ENCODE data around the gene TRMT13. TPM values are rescaled to one million over a fixed set of nuclear protein-coding genes. Genes with fewer than 3 reads are reported as not detected.
A peak's percentile ranks its signal among the peaks of the same experiment; 100 is the strongest.

Gene TRMT13
- total and polyA plus RNA-seq, 2 of the 13 experiments (the other 11 are each of a cell fraction or from before 2014, with no cell fraction given): 10.0 to 12.4 TPM

DNA sequence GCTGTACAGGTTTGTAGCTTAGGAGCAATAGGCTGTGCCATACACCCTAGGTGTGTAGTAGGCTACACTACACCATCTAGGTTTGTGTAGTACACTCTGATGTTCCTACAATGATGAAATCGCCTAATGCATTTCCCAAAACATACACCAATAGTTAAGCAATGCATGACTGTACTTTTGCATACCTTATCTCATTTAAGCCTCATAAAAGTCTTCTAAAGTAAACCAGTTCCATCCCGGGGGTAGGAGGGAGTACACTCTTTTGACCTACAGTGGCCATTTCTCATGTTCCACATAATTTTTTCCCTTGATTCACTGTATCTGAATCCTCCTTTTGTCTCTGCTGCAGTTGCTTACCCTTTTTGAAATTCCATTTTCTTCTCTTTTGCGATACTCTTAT lies 12.2 kb downstream of the TRMT13 start:
- Histone ChIP-seq H3K27me3 (ENCODE audit: control insufficient read depth in 1 of 2, insufficient read depth in 2 of 2, low read length in 2 of 2) (no peaks in the 10 kb centered on the region), H4K20me1 (ENCODE audit: insufficient read depth, low read length) (no peaks in the 10 kb centered on the region), H3K4me3 (replicated peaks in 1 of 3; ENCODE audit: insufficient read depth in 1 of 3, low read depth in 2 of 3, low read length in 3 of 3) (no peak overlapping the region), H3K27ac (ENCODE audit: extremely low read length, insufficient read depth, low read length) (no peak overlapping the region), H3K9ac (ENCODE audit: insufficient read depth, low read depth, low read length) (no peak overlapping the region), H3K79me2 (ENCODE audit: insufficient read depth, low read length) (no peaks in the 10 kb centered on the region), H3K4me1 (ENCODE audit: insufficient read depth, low read length) (no peaks in the 10 kb centered on the region), H3K4me2 (ENCODE audit: low read depth, low read length) (no peak overlapping the region), H3K9me3 (ENCODE audit: low read length) (no peaks in the 10 kb centered on the region), H2AFZ (ENCODE audit: low read length) (no peak overlapping the region), H3K36me3 (replicated peaks in 1 of 2; ENCODE audit: control insufficient read depth in 1 of 2, insufficient read depth in 2 of 2, low read length in 2 of 2) (peaks cover 8 to 51% of the 10 kb centered on the region in 2 experiments)
- in situ Hi-C loops (cut with HindIII; ENCODE audit: extremely low pct_ligation_motif_present, low pct_unique_long_range_greater_than_20kb) (no loop called here), intact Hi-C loops (cut with micrococcal nuclease; ENCODE audit: unreplicated experiment) (no loop called here)
- ChIA-PET POLR2A (no interaction called here), CTCF (ENCODE audit: low intra/inter-chr PET ratio, low total read pairs) (no interaction called here)
- ATAC-seq (no peak), DNase-seq (ENCODE audit: low spot score) (no peak), FAIRE-seq (no peak)
- no peak for TF ChIP-seq PRMT3 (CRISPR knock-in tag; IDR thresholded peaks at IDR 0.05; ENCODE audit: borderline replicate concordance, low read depth)
- 95% methylated on average over 3 of the region's 3 CpGs for WGBS (ENCODE audit: low lambda C conversion rate)
- no TSS peak for BruUV-seq (replicated peaks)

GRCh38 chr1:100146958-100147357 lies 14.0 kb downstream of the TRMT13 start:
- Histone ChIP-seq H3K27me3 (ENCODE audit: control insufficient read depth in 1 of 2, insufficient read depth in 2 of 2, low read length in 2 of 2) (no peaks in the 10 kb centered on the region), H3K9me3 (ENCODE audit: low read length) (no peaks in the 10 kb centered on the region), H3K36me3 (replicated peaks in 1 of 2; ENCODE audit: control insufficient read depth in 1 of 2, insufficient read depth in 2 of 2, low read length in 2 of 2) (peaks cover 4 to 33% of the 10 kb centered on the region in 2 experiments), H3K4me2 (ENCODE audit: low read depth, low read length) (no peak overlapping the region), H2AFZ (ENCODE audit: low read length) (no peak overlapping the region), H3K4me3 (replicated peaks in 1 of 3; ENCODE audit: insufficient read depth in 1 of 3, low read depth in 2 of 3, low read length in 3 of 3) (no peak overlapping the region), H3K9ac (ENCODE audit: insufficient read depth, low read depth, low read length) (no peak overlapping the region), H3K4me1 (ENCODE audit: insufficient read depth, low read length) (no peaks in the 10 kb centered on the region), H4K20me1 (ENCODE audit: insufficient read depth, low read length) (no peaks in the 10 kb centered on the region), H3K79me2 (ENCODE audit: insufficient read depth, low read length) (no peaks in the 10 kb centered on the region), H3K27ac (ENCODE audit: extremely low read length, insufficient read depth, low read length) (no peak overlapping the region)
- 94% methylated on average over 1 of the region's 1 CpG for WGBS (ENCODE audit: low lambda C conversion rate)
- no peak for FAIRE-seq
- BruUV-seq (replicated peaks): no TSS peak
- ChIA-PET POLR2A (no interaction called here), CTCF (ENCODE audit: low intra/inter-chr PET ratio, low total read pairs) (no interaction called here)
- in situ Hi-C loops (cut with HindIII; ENCODE audit: extremely low pct_ligation_motif_present, low pct_unique_long_range_greater_than_20kb): no loop called here
- ATAC-seq: no peak
- intact Hi-C loops (cut with micrococcal nuclease; ENCODE audit: unreplicated experiment): no loop called here
- TF ChIP-seq ZNF367 (CRISPR knock-in tag; IDR thresholded peaks at IDR 0.05; ENCODE audit: borderline replicate concordance) (no peak), MAFF (IDR thresholded peaks at IDR 0.05; ENCODE audit: low read depth, low read length) (peak; percentile 63), MAFK (conservative IDR thresholded peaks at IDR 0.05 in 1 of 2, IDR thresholded peaks at IDR 0.05 in 1 of 2; ENCODE audit: low read length in 2 of 2) (peak; percentile 59 to 80; a peak in 3 of 4 replicates)
- TF ChIP-seq, protein P1, sequence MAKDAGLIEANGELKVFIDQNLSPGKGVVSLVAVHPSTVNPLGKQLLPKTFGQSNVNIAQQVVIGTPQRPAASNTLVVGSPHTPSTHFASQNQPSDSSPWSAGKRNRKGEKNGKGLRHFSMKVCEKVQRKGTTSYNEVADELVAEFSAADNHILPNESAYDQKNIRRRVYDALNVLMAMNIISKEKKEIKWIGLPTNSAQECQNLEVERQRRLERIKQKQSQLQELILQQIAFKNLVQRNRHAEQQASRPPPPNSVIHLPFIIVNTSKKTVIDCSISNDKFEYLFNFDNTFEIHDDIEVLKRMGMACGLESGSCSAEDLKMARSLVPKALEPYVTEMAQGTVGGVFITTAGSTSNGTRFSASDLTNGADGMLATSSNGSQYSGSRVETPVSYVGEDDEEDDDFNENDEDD (CRISPR knock-in tag; IDR thresholded peaks at IDR 0.05; ENCODE audit: borderline replicate concordance): no peak
- DNase-seq (ENCODE audit: low spot score): no peak

Measured in HepG2 (cell line).